Measurements from ENCODE around the gene SLC51B. TPM values are rescaled to one million over a fixed set of nuclear protein-coding genes. Genes with fewer than 3 reads are reported as not detected.

SLC51B gene
- total RNA-seq, 2 donors from 2014 or later, result not detected

GRCh38 chr15:65056868-65057548 is 11.8 kb downstream of the SLC51B start:
- Histone ChIP-seq H3K27ac (ENCODE audit: low read depth, low read length) (no peak overlapping the region), H3K4me1 (ENCODE audit: control insufficient read depth, insufficient read depth, low read length) (no peaks in the 10 kb centered on the region), H3K9ac (ENCODE audit: extremely low read depth, low read length, poor library complexity, severe bottlenecking) (no peak overlapping the region), H3K36me3 (ENCODE audit: control insufficient read depth, insufficient read depth, low read length) (peaks cover 76% of the 10 kb centered on the region), H3K4me3 (ENCODE audit: low read length) (no peak overlapping the region), H3K27me3 (ENCODE audit: control insufficient read depth, insufficient read depth, low read length, poor library complexity, severe bottlenecking) (no peaks in the 10 kb centered on the region), H3K9me3 (ENCODE audit: control insufficient read depth, low read length) (no peaks in the 10 kb centered on the region)
- peaks cover 62% of the 10 kb centered on the region for H3K36me3 Mint-ChIP-seq (ENCODE audit: low read depth)
- no peak overlapping the region for H3K4me3 Mint-ChIP-seq
- no peak overlapping the region for H3K27ac Mint-ChIP-seq
- H3K9me3 Mint-ChIP-seq, result no peaks in the 10 kb centered on the region
- no peaks in the 10 kb centered on the region for H3K27me3 Mint-ChIP-seq (ENCODE audit: insufficient read depth)
- no peak for TF ChIP-seq CTCF (conservative IDR thresholded peaks at IDR 0.05)
- DNase-seq, result no peak
- H3K4me1 Mint-ChIP-seq, result no peaks in the 10 kb centered on the region
- 86 to 95% methylated on average over 7 to 8 of the region's 8 CpGs for WGBS, 2 experiments (ENCODE audit: insufficient coverage in 1 of 2, insufficient read length in 1 of 2)

- DNase-seq, result no peak
Observed at GRCh38 chr15:65057549-65057940, 12.4 kb downstream of the SLC51B start.

More at GRCh38 chr15:65057549-65057940, 12.4 kb downstream of the SLC51B start:
- no peak for TF ChIP-seq CTCF (conservative IDR thresholded peaks at IDR 0.05)
- Mint-ChIP-seq H3K4me1 (no peaks in the 10 kb centered on the region), H3K36me3 (ENCODE audit: low read depth) (peaks cover 67% of the 10 kb centered on the region), H3K27me3 (ENCODE audit: insufficient read depth) (no peaks in the 10 kb centered on the region), H3K9me3 (no peaks in the 10 kb centered on the region), H3K4me3 (no peak overlapping the region), H3K27ac (no peak overlapping the region)
- WGBS, 2 experiments (ENCODE audit: insufficient coverage in 1 of 2, insufficient read length in 1 of 2), result 93% methylated on average over 6 to 8 of the region's 8 CpGs
- Histone ChIP-seq H3K9me3 (ENCODE audit: control insufficient read depth, low read length) (no peaks in the 10 kb centered on the region), H3K9ac (ENCODE audit: extremely low read depth, low read length, poor library complexity, severe bottlenecking) (no peak overlapping the region), H3K27me3 (ENCODE audit: control insufficient read depth, insufficient read depth, low read length, poor library complexity, severe bottlenecking) (no peaks in the 10 kb centered on the region), H3K4me1 (ENCODE audit: control insufficient read depth, insufficient read depth, low read length) (no peaks in the 10 kb centered on the region), H3K36me3 (ENCODE audit: control insufficient read depth, insufficient read depth, low read length) (peaks cover 81% of the 10 kb centered on the region), H3K4me3 (ENCODE audit: low read length) (no peak overlapping the region), H3K27ac (ENCODE audit: low read depth, low read length) (no peak overlapping the region)
